Activated T-cell treated with anti-CD3 and anti-CD28 coated beads for 4 hours (primary cell): ENCODE measurements around the gene NRAP.

Experiments used
- DNase-seq: peaks from one replicate; pipeline ENCODE4 v3.0.0-alpha.2; 2020

NRAP gene

DNA sequence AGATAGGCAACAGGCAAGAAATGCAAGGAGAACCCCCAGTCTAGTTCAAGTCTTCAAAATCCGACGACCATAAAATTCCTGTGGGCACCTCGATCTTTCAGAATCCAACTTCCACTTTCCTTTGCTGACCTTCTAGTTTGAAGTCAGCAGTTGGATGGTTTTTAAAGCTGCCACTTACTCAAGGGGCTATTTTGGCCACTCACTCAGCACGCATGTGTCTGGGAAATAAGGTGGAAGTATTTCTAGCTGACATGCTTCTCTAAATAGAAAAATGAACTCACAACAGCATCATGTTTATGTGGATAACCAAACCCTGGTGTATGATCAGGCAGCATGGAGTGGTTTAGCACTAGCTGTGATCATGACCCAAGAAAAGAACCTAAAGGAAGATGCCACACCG is at the start of gene NRAP:
Gene NRAP, minus strand, starts transcription at position 134 of the 400 bp plus-strand sequence. CDS start 159 bp downstream, outside the sequence.
- no peak for DNase-seq

- no peak for DNase-seq
Measured at GRCh38 chr10:113713640-113713982, 49.8 kb upstream of the NRAP start.

- no peak for DNase-seq
Measured at GRCh38 chr10:113712755-113713639, 49.2 kb upstream of the NRAP start.

DNA sequence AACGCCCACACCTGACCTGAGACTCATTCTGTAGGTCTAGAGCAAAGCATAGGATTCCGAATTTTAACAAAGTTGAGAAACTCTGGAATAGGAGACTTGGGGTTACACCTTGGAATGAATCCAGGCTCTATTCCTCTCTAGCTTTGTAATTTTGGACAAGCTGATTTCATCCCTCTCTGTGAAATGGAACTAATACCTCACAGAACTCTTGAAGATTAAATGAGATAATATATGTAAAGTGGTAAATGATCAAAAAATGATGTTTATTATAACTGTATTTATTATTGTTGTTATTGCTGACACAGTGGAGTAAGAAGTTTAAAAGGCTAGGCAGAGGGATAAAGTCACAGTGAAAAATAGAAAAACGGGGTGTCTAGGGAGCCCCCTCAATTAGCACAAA is 48.2 kb upstream of the NRAP start:
- no peak for DNase-seq

DNA sequence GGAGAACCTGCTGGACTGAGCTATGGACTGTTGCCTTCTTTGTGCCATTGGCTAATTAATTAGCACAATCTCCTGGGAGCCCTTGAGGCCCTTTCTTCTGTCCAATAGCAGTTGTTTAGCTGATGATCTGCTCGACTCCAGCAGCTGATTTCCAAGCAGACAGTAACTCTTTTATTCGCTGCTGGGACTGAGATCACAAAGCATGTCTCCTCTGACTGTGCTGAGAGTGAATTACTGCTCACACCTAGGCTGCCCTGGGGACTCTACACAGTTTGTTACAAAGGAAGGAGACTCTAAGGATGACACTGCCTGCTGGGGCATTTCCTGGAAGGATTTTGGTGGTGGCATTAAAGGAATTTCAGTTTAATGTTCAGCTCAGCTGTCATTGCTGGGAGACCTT is 47.3 kb upstream of the NRAP start:
- DNase-seq, result no peak

DNA sequence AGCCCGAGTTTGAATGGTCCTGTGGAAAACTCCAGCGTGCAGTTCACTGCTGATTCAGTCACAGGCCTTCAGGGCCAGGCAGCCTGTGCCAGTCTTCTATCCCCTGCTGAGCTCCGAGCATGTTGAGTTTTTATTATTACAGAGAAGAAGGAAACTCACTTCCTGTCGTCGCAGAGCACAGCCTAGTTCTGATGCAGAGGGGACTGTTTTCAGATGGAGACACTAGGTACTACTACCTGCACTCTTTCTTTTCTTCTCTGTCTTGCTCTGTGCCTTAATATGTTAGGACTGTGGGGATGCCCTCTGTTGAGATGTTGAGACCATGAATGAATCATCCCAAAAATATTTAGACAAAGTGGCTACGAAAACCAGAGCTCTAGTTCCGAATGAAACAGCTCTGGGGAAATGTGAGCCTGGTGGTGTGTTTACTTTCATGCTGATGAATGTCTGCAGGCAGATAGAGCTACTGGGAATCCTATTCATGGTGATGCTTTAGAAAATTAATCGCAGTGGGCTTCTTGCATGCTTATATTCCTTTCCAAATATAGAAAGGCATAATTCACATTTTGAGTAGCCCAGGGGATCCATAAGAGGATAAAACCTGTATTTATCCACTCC is 45.5 kb upstream of the NRAP start:
- DNase-seq, result no peak

- DNase-seq, result no peak
Measured at GRCh38 chr10:113708640-113709039, 44.8 kb upstream of the NRAP start.

DNA sequence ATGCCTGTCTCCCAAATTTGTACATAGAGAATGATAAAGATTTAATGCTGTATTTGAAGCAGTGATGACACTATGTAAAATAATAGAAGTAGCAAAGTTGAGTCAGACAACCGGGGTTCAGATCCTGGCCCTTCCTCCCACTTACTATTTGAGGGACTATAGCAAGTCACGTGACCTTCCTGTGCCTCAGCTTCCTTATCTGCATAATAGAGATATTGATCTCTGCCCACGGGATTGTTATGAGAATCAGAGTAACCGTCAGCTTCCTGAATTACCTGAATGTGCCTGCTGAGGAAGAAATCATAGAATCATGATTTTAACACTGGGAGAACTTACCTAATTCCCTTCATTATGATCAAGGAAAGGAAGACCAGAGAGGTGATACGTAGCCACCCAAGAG is 42.8 kb upstream of the NRAP start:
- no peak for DNase-seq

DNA sequence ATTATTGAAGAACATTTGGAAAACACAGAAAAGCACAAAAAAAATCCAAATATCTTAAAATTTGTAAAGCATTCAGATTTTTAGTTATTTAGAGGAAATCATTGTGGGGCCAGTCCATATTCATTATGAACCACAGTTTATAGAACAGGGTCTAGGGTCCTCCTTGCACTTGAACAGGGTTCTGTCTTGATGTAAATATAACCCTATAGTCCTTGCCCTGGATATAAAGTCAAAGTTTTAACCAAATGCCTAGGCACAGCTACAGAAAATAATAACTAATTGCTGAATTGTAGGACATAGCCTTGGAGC is 41.5 kb upstream of the NRAP start:
- DNase-seq, result no peak

GRCh38 chr10:113704637-113705343 is 40.9 kb upstream of the NRAP start:
- no peak for DNase-seq

DNA sequence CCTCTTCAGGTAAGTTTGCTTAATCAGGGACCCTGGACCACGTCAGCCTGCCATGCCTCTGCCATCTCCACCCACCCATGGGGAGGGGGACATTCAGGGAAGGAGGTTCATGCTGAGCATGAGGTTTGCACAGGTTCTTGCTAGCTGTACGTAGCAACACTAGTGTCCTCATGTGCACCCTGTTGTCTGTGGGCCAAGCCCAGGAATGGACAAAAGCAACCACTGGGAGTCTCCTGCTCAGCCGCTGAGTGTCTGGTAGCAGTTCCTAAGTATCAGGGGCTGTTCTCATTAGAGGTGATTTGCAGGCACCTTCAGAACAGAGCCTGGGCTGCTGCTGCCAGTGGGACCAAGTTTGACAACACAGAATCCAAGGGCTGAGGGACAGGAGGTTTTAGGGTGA is 33.8 kb upstream of the NRAP start:
- no peak for DNase-seq

GRCh38 chr10:113695691-113696090 is 31.9 kb upstream of the NRAP start:
- DNase-seq, result no peak

DNA sequence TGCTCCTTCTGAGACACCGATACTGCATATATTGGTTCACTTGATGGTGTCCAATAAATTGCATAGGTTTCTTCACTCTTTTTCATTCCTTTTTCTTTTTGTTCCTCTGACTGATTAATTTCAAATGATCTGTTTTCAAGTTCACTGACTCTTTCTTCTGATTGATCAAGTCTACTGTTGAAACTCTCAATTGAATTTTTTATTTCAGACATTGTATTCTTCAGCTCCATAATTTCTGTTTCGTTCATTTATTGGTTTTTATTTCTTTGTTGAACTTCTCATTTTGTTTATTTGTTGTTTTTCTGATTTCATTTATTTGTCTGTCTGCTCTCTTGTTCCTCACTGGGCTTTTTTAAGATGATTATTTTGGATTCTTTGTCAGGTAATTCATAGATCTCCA is 29.5 kb upstream of the NRAP start:
- DNase-seq, result no peak

DNA sequence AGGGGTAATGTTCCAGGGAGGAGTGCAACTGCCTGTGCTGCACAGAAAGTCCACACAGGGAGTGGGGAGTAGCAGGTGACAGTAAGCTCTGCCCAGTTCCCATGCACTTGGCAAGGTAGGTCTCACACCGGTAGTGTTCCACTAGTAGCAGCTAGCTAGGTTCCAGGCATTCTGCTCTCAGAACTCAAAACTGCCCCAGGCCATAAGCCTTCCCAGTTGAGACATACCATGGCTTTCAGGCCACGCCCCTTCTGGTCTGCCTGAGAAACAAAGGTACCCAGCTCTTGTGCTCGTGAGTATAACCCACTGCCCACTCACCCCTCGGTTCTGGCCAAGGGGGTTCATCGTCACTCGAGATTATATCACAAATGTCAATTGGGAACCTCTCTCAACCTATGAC is 28.4 kb upstream of the NRAP start:
- no peak for DNase-seq

GRCh38 chr10:113691381-113691780 is 27.5 kb upstream of the NRAP start:
- no peak for DNase-seq

- no peak for DNase-seq
Measured at GRCh38 chr10:113690749-113691148, 26.9 kb upstream of the NRAP start.

DNA sequence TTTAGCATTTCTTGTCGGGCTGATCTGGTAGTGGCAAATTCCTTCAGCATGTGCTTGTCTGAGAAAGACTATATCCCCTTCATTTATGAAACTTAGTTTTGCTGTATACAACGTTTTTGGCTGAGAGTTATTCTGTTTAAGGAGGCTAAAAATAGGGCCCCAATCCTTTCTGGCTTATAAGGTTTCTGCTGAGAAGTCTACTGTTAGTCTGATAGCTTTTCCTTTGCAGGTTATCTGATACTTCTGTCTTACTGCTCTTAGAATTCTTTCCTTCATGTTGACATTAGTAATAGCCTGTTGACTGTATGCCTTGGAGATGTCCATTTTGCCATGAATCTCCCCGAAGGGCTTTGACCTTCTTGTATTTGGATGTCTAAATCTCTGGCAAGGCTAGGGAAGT is 25.7 kb upstream of the NRAP start:
- no peak for DNase-seq

DNA sequence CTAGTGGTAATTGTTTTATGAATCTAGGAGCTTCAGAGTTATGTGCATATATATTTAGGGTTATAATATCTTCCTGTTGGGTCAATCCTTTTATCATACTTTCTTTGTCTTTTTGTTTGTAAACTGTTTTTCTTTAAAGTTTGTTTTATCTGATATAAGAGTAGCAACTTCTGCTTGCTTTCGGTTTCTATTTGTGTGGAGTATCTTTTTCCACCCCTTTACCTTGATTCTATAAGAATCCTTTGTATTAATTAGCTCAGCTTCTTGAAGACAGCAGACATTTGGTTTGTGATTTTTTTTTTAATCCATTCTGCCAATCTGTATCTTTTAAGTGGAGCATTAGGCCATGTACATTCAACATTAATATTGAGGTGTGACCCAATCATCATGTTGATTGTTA is 25.2 kb upstream of the NRAP start:
- DNase-seq, result no peak

- no peak for DNase-seq
Measured at GRCh38 chr10:113687037-113687436, 23.2 kb upstream of the NRAP start.

GRCh38 chr10:113686028-113686427 is 22.2 kb upstream of the NRAP start:
- DNase-seq, result no peak

DNA sequence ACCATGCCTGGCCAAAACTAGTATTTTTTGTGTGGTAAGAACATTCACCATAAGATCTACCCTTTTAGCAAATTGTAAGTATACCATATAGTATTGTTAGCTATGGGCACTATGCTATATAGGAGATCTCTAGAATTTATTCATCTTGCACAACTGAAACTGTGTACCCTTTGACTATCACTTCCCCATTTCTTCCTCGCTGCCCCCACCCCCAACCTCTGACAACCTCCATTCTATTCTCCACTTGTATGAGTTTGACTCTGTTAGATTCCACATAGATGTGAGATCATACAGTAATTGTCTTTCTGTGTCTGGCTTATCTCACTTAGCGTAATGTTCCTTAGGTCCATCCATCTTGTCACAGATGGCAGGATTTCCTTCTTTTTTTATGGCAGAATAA is 19.5 kb upstream of the NRAP start:
- no peak for DNase-seq

DNA sequence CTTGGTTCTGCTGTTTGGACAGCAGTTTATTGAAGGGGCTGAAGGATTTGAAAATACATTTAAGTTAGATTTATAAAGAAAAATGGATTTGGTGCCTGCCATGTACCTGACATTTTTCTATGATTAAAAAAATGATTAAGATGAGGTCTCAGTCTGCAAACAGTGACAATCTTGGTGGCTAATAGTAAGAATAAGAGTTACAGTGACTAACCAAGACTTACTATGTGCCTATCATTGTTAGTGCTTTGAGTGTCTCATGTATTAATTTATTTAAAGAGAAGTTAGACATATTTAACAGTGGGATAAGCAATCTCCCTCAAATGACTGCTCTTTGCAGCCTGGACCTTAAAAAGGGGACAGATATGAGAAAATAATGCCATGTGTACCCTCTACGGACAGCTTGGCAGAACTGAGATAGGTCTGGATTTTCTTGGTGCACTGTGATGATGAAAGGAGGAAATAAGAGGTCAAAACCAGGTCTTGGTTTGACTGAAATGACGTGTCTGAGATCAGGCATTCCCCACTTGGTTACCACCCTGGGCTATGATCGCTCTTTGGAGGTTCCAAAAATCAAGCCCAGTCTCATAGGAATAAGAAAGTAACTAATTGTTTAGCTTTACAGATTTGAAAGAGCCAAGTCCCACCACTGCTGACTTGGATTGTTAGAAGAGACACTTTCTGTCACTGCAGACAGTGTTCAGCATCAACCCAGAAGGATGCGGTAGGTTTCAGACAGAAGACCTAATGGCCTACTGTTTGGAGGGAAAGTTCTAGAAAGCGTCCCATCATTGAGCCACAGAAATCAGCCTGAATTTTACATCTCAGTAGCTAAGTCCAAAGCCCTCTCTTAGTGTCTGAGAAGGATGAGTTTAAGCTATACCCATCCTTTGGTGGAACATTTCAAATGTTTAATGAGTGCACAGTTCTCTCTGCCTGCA is 18.0 kb upstream of the NRAP start:
- DNase-seq, result no peak
